HepG2 (cell line): ENCODE measurements around the gene PIEZO1. TPM values are rescaled to one million over a fixed set of nuclear protein-coding genes. Genes with fewer than 3 reads are reported as not detected.

Experiments
- CSRNP2 ChIP-seq: sonication (generic); formaldehyde crosslinking; conservative IDR thresholded peaks from 2 replicates; pipeline ENCODE4 v1.8.0; 2022; ENCODE audit warnings: low read depth, missing genetic modification reagents
- DRAP1 ChIP-seq: IDR thresholded peaks from 2 replicates; pipeline ENCODE4 v1.6.1; 2016; ENCODE audit warnings: missing genetic modification reagents, missing compliant biosample characterization
- HMGXB3 ChIP-seq: sonication (generic); formaldehyde crosslinking; IDR thresholded peaks from 2 replicates; pipeline ENCODE4 v1.4.0; 2020; ENCODE audit warnings: missing genetic modification reagents, borderline replicate concordance
- HMGXB4 ChIP-seq, 2 experiments: sonication (generic) in 1 of 2; formaldehyde crosslinking in 1 of 2; IDR thresholded peaks; 2 replicates each; pipeline versions ENCODE4 v1.4.0 to v1.6.1; 2018 to 2020; ENCODE audit warnings: missing genetic modification reagents in 2 of 2, borderline replicate concordance in 1 of 2, low read depth in 1 of 2, mild to moderate bottlenecking in 1 of 2, missing biosample characterization in 1 of 2
- LBX2 ChIP-seq: sonication (generic); formaldehyde crosslinking; IDR thresholded peaks from 2 replicates; pipeline ENCODE4 v1.5.0; 2020; ENCODE audit warnings: missing genetic modification reagents, mild to moderate bottlenecking, borderline replicate concordance
- MYNN ChIP-seq: sonication (generic); formaldehyde crosslinking; IDR thresholded peaks from 2 replicates; pipeline ENCODE4 v1.4.0; 2020; ENCODE audit warnings: mild to moderate bottlenecking, low read depth, missing genetic modification reagents
- POLR2A ChIP-seq, 2 experiments: IDR thresholded peaks; 2 replicates each; pipeline ENCODE4 v1.6.1; 2011; ENCODE audit warnings: low read depth in 2 of 2, low read length in 2 of 2, mild to moderate bottlenecking in 1 of 2, moderate library complexity in 1 of 2; ENCODE audit not compliant: insufficient read depth in 1 of 2
- RAD51 ChIP-seq: fragments of 450-650 bp; IDR thresholded peaks from 2 replicates; pipeline ENCODE4 v1.6.1; 2016; ENCODE audit warnings: borderline replicate concordance
- SP4 ChIP-seq: sonication (generic); formaldehyde crosslinking; IDR thresholded peaks from 2 replicates; pipeline ENCODE4 v1.8.1; 2023; ENCODE audit warnings: mild to moderate bottlenecking, missing genetic modification reagents
- ZFP41 ChIP-seq: sonication (generic); formaldehyde crosslinking; IDR thresholded peaks from 2 replicates; pipeline ENCODE4 v1.4.0; 2020; ENCODE audit warnings: mild to moderate bottlenecking, missing genetic modification reagents, borderline replicate concordance
- ZGPAT ChIP-seq: IDR thresholded peaks from 2 replicates; pipeline ENCODE4 v1.6.1; 2016; ENCODE audit warnings: mild to moderate bottlenecking
- ZNF503 ChIP-seq: sonication (generic); formaldehyde crosslinking; IDR thresholded peaks from 2 replicates; pipeline ENCODE4 v1.4.0; 2020; ENCODE audit warnings: missing genetic modification reagents
- ZNF605 ChIP-seq: sonication (generic); formaldehyde crosslinking; IDR thresholded peaks from 2 replicates; pipeline ENCODE4 v1.8.0; 2022; ENCODE audit warnings: mild to moderate bottlenecking, missing genetic modification reagents
- polyA plus RNA-seq, 8 experiments: library from polyadenylated mRNA; depleted of rRNA in 3 of 8; stranded (reverse) in 7 of 8; unstranded in 1 of 8; fragments of >200 nt; fragmentation: Illumina TruSeq in 4 of 8; extraction: Trizol in 4 of 8; gene quantifications; 2 replicates each; pipeline versions ENCODE4 v1.2.1 to v1.2.3, GENCODE V29; 2011 to 2016; ENCODE audit warnings: low read depth in 4 of 8, missing spikeins in 1 of 8, mixed read lengths in 1 of 8; ENCODE audit not compliant: insufficient read depth in 1 of 8
- total RNA-seq, 5 experiments: library from RNA; depleted of rRNA; stranded (reverse); fragments of >200 nt; fragmentation: Illumina TruSeq; extraction: Trizol; gene quantifications; 2 replicates each; pipeline ENCODE4 v1.2.3, GENCODE V29; 2016; ENCODE audit warnings: low read depth in 1 of 5

Gene PIEZO1
- total and polyA plus RNA-seq, 2 of the 13 experiments (the other 11 are each of a cell fraction or from before 2014, with no cell fraction given) = 67.9 to 85.0 TPM

GRCh38 chr16:88681709-88682451 lies 103.1 kb downstream of the PIEZO1 start (continued):
- TF ChIP-seq HMGXB3 (CRISPR knock-in tag) (no peak), RAD51 (no peak), ZNF503 (no peak), HMGXB4 (CRISPR knock-in tag; IDR thresholded peaks at IDR 0.05; ENCODE audit: borderline replicate concordance in 1 of 2, low read depth in 1 of 2) (0 out of 4 replicates have a peak, but pooled peaks of 1 of the 2 experiments have one; percentile 9), ZNF605 (CRISPR knock-in tag) (no peak), LBX2 (no peak), CSRNP2 (CRISPR knock-in tag) (no peak), SP4 (CRISPR knock-in tag) (peak; percentile 44; the same call in 1 of the 2 replicates), ZFP41 (no peak), ZGPAT (CRISPR knock-in tag) (0 out of 2 replicates have a peak, but pooled peaks have one; percentile 6), POLR2A (IDR thresholded peaks at IDR 0.05; ENCODE audit: insufficient read depth in 1 of 2, low read depth in 2 of 2, low read length in 2 of 2) (0 out of 4 replicates have a peak, but pooled peaks of 1 of the 2 experiments have one; percentile 29), MYNN (CRISPR knock-in tag) (no peak), DRAP1 (CRISPR knock-in tag) (no peak)
